Activated B cell treated with CpG ODN at 0.5 μM for 24 hours (primary cell): Measurements from ENCODE around the gene HPN. TPM values are rescaled to one million over a fixed set of nuclear protein-coding genes. Genes with fewer than 3 reads are reported as not detected.
A peak's percentile ranks its signal among the peaks of the same experiment; 100 is the strongest.
"Not testable (repeated sequence)": the region's sequence is repeated elsewhere in the genome, so short reads cannot be mapped to it uniquely, and the experiment has no call there.

Experiments
- ATAC-seq: fragments of 200-7000 bp; cut with Tn5 transposase; one replicate; pipeline ENCODE4 v1.10.0; 2021; ENCODE audit warnings: low read depth, mild to moderate bottlenecking, moderate library complexity
- CTCF ChIA-PET: fragments of 350-600 bp; sonication (Branson Sonifier 250); formaldehyde crosslinking; loops from one replicate; lab custom pipeline; 2021; ENCODE audit warnings: antibody characterized with exemption; lab: Charles Lee
- POLR2A ChIA-PET: fragments of 350-600 bp; sonication (Branson Sonifier 250); formaldehyde crosslinking; loops from one replicate; lab custom pipeline; 2021; ENCODE audit warnings: antibody characterized with exemption; lab: Charles Lee
- DNase-seq: peaks from one replicate; pipeline ENCODE4 v3.0.0; 2022
- H3K27ac Mint-ChIP-seq: one replicate; pipeline ENCODE4 v1.8.0; 2020; ENCODE audit warnings: mixed read lengths
- H3K27me3 Mint-ChIP-seq: one replicate; pipeline ENCODE4 v1.8.0; 2021; ENCODE audit warnings: mixed read lengths
- H3K36me3 Mint-ChIP-seq: one replicate; pipeline ENCODE4 v1.8.0; 2021; ENCODE audit warnings: low read depth, mixed read lengths
- H3K4me1 Mint-ChIP-seq: one replicate; pipeline ENCODE4 v1.8.0; 2021; ENCODE audit warnings: mixed read lengths
- H3K4me3 Mint-ChIP-seq: one replicate; pipeline ENCODE4 v1.8.0; 2020; ENCODE audit warnings: mild to moderate bottlenecking, mixed read lengths
- H3K9me3 Mint-ChIP-seq: one replicate; pipeline ENCODE4 v1.8.0; 2020; ENCODE audit warnings: mixed read lengths
- intact Hi-C: fragments of 100-400 bp; cut with micrococcal nuclease; formaldehyde crosslinking; loops from one replicate; pipeline ENCODE4 v1.15.1; 2024
- total RNA-seq: library from RNA; stranded (reverse); gene quantifications from 2 replicates; pipeline ENCODE4 v1.2.3, GENCODE V29; 2022
- TF ChIP-seq, protein P1 (sequence below): fragments of 200-600 bp; IDR thresholded peaks from one replicate; pipeline ENCODE4 v1.8.0; 2022; ENCODE audit warnings: antibody characterized with exemption, mild to moderate bottlenecking

HPN gene
- total RNA-seq, 1 donor from 2014 or later = not detected

GRCh38 chr19:34997071-34997617 is 44.4 kb upstream of the HPN start:
- POLR2A ChIA-PET = no interaction called here
- CTCF ChIA-PET = no interaction called here
- H3K4me3 Mint-ChIP-seq = peak overlapping the region; percentile 46
- DNase-seq (no peak), ATAC-seq (no peak)
- no peaks in the 10 kb centered on the region for H3K27me3 Mint-ChIP-seq
- H3K9me3 Mint-ChIP-seq = no peaks in the 10 kb centered on the region
- intact Hi-C loops = no loop called here
- TF ChIP-seq, protein P1, sequence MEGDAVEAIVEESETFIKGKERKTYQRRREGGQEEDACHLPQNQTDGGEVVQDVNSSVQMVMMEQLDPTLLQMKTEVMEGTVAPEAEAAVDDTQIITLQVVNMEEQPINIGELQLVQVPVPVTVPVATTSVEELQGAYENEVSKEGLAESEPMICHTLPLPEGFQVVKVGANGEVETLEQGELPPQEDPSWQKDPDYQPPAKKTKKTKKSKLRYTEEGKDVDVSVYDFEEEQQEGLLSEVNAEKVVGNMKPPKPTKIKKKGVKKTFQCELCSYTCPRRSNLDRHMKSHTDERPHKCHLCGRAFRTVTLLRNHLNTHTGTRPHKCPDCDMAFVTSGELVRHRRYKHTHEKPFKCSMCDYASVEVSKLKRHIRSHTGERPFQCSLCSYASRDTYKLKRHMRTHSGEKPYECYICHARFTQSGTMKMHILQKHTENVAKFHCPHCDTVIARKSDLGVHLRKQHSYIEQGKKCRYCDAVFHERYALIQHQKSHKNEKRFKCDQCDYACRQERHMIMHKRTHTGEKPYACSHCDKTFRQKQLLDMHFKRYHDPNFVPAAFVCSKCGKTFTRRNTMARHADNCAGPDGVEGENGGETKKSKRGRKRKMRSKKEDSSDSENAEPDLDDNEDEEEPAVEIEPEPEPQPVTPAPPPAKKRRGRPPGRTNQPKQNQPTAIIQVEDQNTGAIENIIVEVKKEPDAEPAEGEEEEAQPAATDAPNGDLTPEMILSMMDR = no peak
- peaks cover 42% of the 10 kb centered on the region for H3K4me1 Mint-ChIP-seq
- peak overlapping the region; percentile 72 for H3K27ac Mint-ChIP-seq
- peaks cover 5% of the 10 kb centered on the region for H3K36me3 Mint-ChIP-seq

GRCh38 chr19:34998224-34998623 is 43.3 kb upstream of the HPN start:
- POLR2A ChIA-PET, CTCF ChIA-PET, H3K27me3 Mint-ChIP-seq, ATAC-seq, H3K36me3 Mint-ChIP-seq, intact Hi-C loops, H3K4me3 Mint-ChIP-seq, H3K9me3 Mint-ChIP-seq, DNase-seq: not testable (repeated sequence)
- Mint-ChIP-seq H3K4me1 (peaks cover 52% of the 10 kb centered on the region), H3K27ac (peak overlapping the region; percentile 72)

DNA sequence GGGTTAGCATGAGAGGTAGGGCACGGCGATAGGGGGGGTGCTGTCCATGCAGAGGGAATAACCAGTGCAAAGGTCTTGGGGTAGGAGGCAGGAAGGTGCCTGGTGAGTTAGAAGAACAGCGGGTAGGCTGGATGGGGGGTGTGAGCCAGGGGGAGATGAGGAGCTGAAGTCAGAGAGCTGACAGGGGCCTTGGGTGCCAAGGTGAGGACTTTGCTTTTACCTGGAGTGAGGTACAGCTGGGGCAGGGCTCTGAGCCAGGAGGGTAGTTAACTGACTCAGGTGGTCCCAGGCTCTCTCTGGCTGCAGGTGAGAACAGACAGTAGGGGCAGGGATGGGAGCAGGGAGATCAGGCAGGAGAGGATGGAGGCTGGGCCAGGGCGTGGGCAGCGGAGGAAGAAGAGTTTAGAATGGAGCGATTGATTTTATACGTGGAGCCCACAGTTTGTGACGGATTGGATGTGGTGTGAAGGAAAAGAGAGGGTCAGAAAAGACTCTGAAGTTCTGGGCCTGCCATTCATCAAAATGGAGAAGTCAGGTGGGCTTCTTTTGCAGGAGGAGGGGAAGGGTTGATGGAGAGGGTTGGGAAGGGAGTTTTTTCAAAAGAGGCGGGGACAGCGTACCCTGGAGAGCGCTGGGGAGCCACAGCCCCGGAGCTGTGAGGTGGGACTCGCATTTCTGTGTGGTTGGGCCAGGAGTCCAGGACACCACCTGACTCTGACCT is 42.6 kb upstream of the HPN start:
- DNase-seq (no peak), ATAC-seq (no peak)
- POLR2A ChIA-PET = interaction anchor here (0.7 to 3.0 kb wide), 5 partner anchors 9 to 727 kb away, joined by 3 to 25 read pairs (median 8); no protein-coding TSS in a partner anchor
- H3K27ac Mint-ChIP-seq = peak overlapping the region; percentile 61
- TF ChIP-seq, protein P1 = no peak
- peaks cover 59% of the 10 kb centered on the region for H3K4me1 Mint-ChIP-seq
- intact Hi-C loops = no loop called here
- no peaks in the 10 kb centered on the region for H3K9me3 Mint-ChIP-seq
- H3K27me3 Mint-ChIP-seq = no peaks in the 10 kb centered on the region
- CTCF ChIA-PET = no interaction called here
- peak overlapping the region; percentile 87 for H3K4me3 Mint-ChIP-seq
- peaks cover 7% of the 10 kb centered on the region for H3K36me3 Mint-ChIP-seq

GRCh38 chr19:34999498-35000337 is 41.8 kb upstream of the HPN start, which contains the start of gene GRAMD1A:
GRAMD1A (plus strand) TSS chr19:35000323; CDS start chr19:35000479, 156 bp downstream.
- intact Hi-C loops = no loop called here

GRCh38 chr19:35000338-35000646 is 41.2 kb upstream of the HPN start:
- intact Hi-C loops = no loop called here
- CTCF ChIA-PET = no interaction called here
- POLR2A ChIA-PET = interaction anchor here (0.8 to 3.0 kb wide), 4 partner anchors 11 to 28 kb away, joined by 4 to 25 read pairs (median 12); no protein-coding TSS in a partner anchor
- H3K9me3 Mint-ChIP-seq = no peaks in the 10 kb centered on the region
- H3K27me3 Mint-ChIP-seq = no peaks in the 10 kb centered on the region
- H3K4me1 Mint-ChIP-seq = peaks cover 63% of the 10 kb centered on the region
- TF ChIP-seq, protein P1 = no peak
- H3K27ac Mint-ChIP-seq = no peak overlapping the region
- H3K36me3 Mint-ChIP-seq = peaks cover 11% of the 10 kb centered on the region
- ATAC-seq = no peak
- no peak for DNase-seq
- peak overlapping the region; percentile 87 for H3K4me3 Mint-ChIP-seq

More at GRCh38 chr19:34999498-35000337, 41.8 kb upstream of the HPN start, which contains the start of gene GRAMD1A:
- Mint-ChIP-seq H3K36me3 (peaks cover 9% of the 10 kb centered on the region), H3K4me3 (peak within 1 kb of the TSS; percentile 87), H3K9me3 (no peaks in the 10 kb centered on the region), H3K4me1 (peaks cover 63% of the 10 kb centered on the region), H3K27me3 (no peaks in the 10 kb centered on the region), H3K27ac (peak within 1 kb of the TSS; percentile 84)
- TF ChIP-seq, protein P1 = no peak
- DNase-seq = peak; percentile 77
- CTCF ChIA-PET = no interaction called here
- peak; percentile 60 for ATAC-seq
- POLR2A ChIA-PET = interaction anchor here (0.7 to 3.0 kb wide), 5 partner anchors 9 to 728 kb away, joined by 7 to 25 read pairs (median 12); no protein-coding TSS in a partner anchor
